H1 (cell line): ENCODE results near the gene IGLL5. TPM values are rescaled to one million over a fixed set of nuclear protein-coding genes. Genes with fewer than 3 reads are reported as not detected.

Experiments
- CTCF ChIA-PET: fragments of 300-600 bp; sonication (Branson Sonifier 250); formaldehyde crosslinking; loops from one replicate; lab custom pipeline; 2021; ENCODE audit not compliant: partially characterized antibody; lab: Charles Lee
- POLR2A ChIA-PET: fragments of 300-600 bp; sonication (Branson Sonifier 250); formaldehyde crosslinking; loops from one replicate; lab custom pipeline; 2021; ENCODE audit warnings: inconsistent platforms; ENCODE audit not compliant: partially characterized antibody; lab: Charles Lee
- DNase-seq, 2 experiments: peaks; one replicate each; pipeline versions ENCODE4 v3.0.0 to v3.0.0-alpha.2; 2010 to 2022; ENCODE audit warnings: low spot score in 2 of 2, low read depth in 1 of 2, mixed read lengths in 1 of 2
- FAIRE-seq: peaks from 2 replicates; lab custom pipeline; 2011; peaks lifted over from hg19 to GRCh38; lab: Jason Lieb, UNC
- H2AFZ ChIP-seq: 2 replicates; pipeline ENCODE4 v1.8.1; 2012; ENCODE audit warnings: low read length, inconsistent platforms
- H2AK5ac ChIP-seq: 2 replicates; pipeline ENCODE4 v1.6.1; 2013; ENCODE audit warnings: low read depth, low read length
- H2BK120ac ChIP-seq: replicated peaks from 2 replicates; pipeline ENCODE3; 2013; ENCODE audit warnings: low read depth, low read length, inconsistent platforms
- H2BK12ac ChIP-seq: 2 replicates; pipeline ENCODE4 v1.6.1; 2013; ENCODE audit warnings: low read depth, low read length
- H2BK15ac ChIP-seq: 2 replicates; pipeline ENCODE4 v1.6.1; 2013; ENCODE audit warnings: low read length
- H2BK20ac ChIP-seq: 2 replicates; pipeline ENCODE4 v1.6.1; 2013; ENCODE audit warnings: low read length
- H2BK5ac ChIP-seq: 2 replicates; pipeline ENCODE4 v1.6.1; 2013; ENCODE audit warnings: low read depth, low read length
- H3K14ac ChIP-seq: 2 replicates; pipeline ENCODE4 v1.6.1; 2013; ENCODE audit warnings: inconsistent platforms; ENCODE audit not compliant: insufficient read length
- H3K18ac ChIP-seq: 2 replicates; pipeline ENCODE4 v1.6.1; 2013; ENCODE audit warnings: low read length; ENCODE audit errors: extremely low read depth
- H3K23ac ChIP-seq: 2 replicates; pipeline ENCODE4 v1.6.1; 2013; ENCODE audit warnings: inconsistent platforms; ENCODE audit not compliant: insufficient read length
- H3K23me2 ChIP-seq: 2 replicates; pipeline ENCODE4 v1.6.1; 2013; ENCODE audit warnings: low read depth, low read length
- H3K27ac ChIP-seq: 2 replicates; pipeline ENCODE4 v1.6.1; 2011; ENCODE audit warnings: low read depth, low read length, inconsistent platforms
- H3K27me3 ChIP-seq, 4 experiments: replicated peaks in 1 of 4; 1 replicate in 1 of 4; 2 replicates in 3 of 4; pipeline versions ENCODE4 v1.6.1 to v1.8.1; 2011 to 2013; ENCODE audit warnings: low read length in 3 of 4, mild to moderate bottlenecking in 3 of 4, inconsistent platforms in 2 of 4, mixed read lengths in 2 of 4, moderate library complexity in 1 of 4; ENCODE audit not compliant: control insufficient read depth in 3 of 4, insufficient read depth in 3 of 4; ENCODE audit errors: extremely low read depth in 1 of 4
- H3K36me3 ChIP-seq, 4 experiments: 2 replicates each; pipeline versions ENCODE4 v1.6.1 to v1.8.1; 2011 to 2013; ENCODE audit warnings: mild to moderate bottlenecking in 4 of 4, low read length in 3 of 4, moderate library complexity in 2 of 4, control low read depth in 1 of 4, inconsistent platforms in 1 of 4; ENCODE audit not compliant: insufficient read depth in 4 of 4, control insufficient read depth in 2 of 4
- H3K4ac ChIP-seq: replicated peaks from 2 replicates; pipeline ENCODE3; 2013; ENCODE audit warnings: low read length, low read depth, mixed read lengths, inconsistent platforms; ENCODE audit not compliant: insufficient read length
- H3K4me1 ChIP-seq, 4 experiments: replicated peaks in 1 of 4; 1 replicate in 1 of 4; 2 replicates in 3 of 4; pipeline versions ENCODE4 v1.6.1 to v1.8.1; 2011 to 2013; ENCODE audit warnings: low read length in 3 of 4, inconsistent platforms in 2 of 4, mixed read lengths in 1 of 4; ENCODE audit not compliant: insufficient read depth in 4 of 4, control insufficient read depth in 3 of 4
- H3K4me2 ChIP-seq, 2 experiments: 2 replicates each; pipeline versions ENCODE4 v1.6.1 to v1.8.1; 2011 to 2013; ENCODE audit warnings: low read depth in 2 of 2, low read length in 2 of 2, control low read depth in 1 of 2, inconsistent platforms in 1 of 2, mild to moderate bottlenecking in 1 of 2; ENCODE audit not compliant: insufficient read depth in 1 of 2
- H3K4me3 ChIP-seq, 4 experiments: fragments of 200-600, 300-600 bp in 1 of 4; sonication (generic), shearing (Covaris generic), sonication (Bioruptor Twin) in 1 of 4; 2 replicates each; pipeline versions ENCODE4 v1.5.1 to v1.8.1; 2011 to 2016; ENCODE audit warnings: low read length in 4 of 4, low read depth in 3 of 4, control low read depth in 2 of 4, inconsistent platforms in 2 of 4, mild to moderate bottlenecking in 2 of 4, mixed read lengths in 1 of 4, moderate library complexity in 1 of 4; ENCODE audit not compliant: insufficient read depth in 2 of 4; ENCODE audit errors: extremely low read depth in 1 of 4
- H3K56ac ChIP-seq: replicated peaks from 2 replicates; pipeline ENCODE3; 2013; ENCODE audit warnings: low read depth, mild to moderate bottlenecking, mixed read lengths, low read length, inconsistent platforms; ENCODE audit not compliant: insufficient read length
- H3K79me1 ChIP-seq: 2 replicates; pipeline ENCODE4 v1.6.1; 2013; ENCODE audit warnings: low read depth, low read length, control low read depth
- H3K79me2 ChIP-seq, 2 experiments: 2 replicates each; pipeline versions ENCODE4 v1.6.1 to v1.8.1; 2012 to 2013; ENCODE audit warnings: low read length in 2 of 2, mild to moderate bottlenecking in 2 of 2, inconsistent platforms in 1 of 2; ENCODE audit not compliant: insufficient read depth in 2 of 2, control insufficient read depth in 1 of 2
- H3K9ac ChIP-seq, 4 experiments: replicated peaks in 1 of 4; 1 replicate in 1 of 4; 2 replicates in 3 of 4; pipeline versions ENCODE4 v1.6.1 to v1.8.1; 2011 to 2013; ENCODE audit warnings: low read depth in 3 of 4, low read length in 3 of 4, control low read depth in 2 of 4, mild to moderate bottlenecking in 2 of 4, moderate library complexity in 2 of 4, inconsistent platforms in 1 of 4; ENCODE audit errors: extremely low read depth in 1 of 4
- H3K9me3 ChIP-seq, 2 experiments: 2 replicates each; pipeline versions ENCODE4 v1.6.1 to v1.8.1; 2012 to 2013; ENCODE audit warnings: mild to moderate bottlenecking in 2 of 2, moderate library complexity in 2 of 2, control low read depth in 1 of 2, inconsistent platforms in 1 of 2, low read depth in 1 of 2, low read length in 1 of 2, mixed read lengths in 1 of 2; ENCODE audit not compliant: insufficient read depth in 2 of 2
- H4K20me1 ChIP-seq, 2 experiments: replicated peaks in 1 of 2; 2 replicates each; pipeline versions ENCODE3 to v1.8.1; 2011 to 2013; ENCODE audit warnings: inconsistent platforms in 2 of 2, low read length in 2 of 2, mild to moderate bottlenecking in 1 of 2; ENCODE audit not compliant: insufficient read depth in 2 of 2, control insufficient read depth in 1 of 2
- H4K5ac ChIP-seq: 2 replicates; pipeline ENCODE4 v1.6.1; 2013; ENCODE audit warnings: low read length, low read depth, mixed read lengths, inconsistent platforms; ENCODE audit not compliant: insufficient read length
- H4K8ac ChIP-seq: 2 replicates; pipeline ENCODE4 v1.8.0; 2013; ENCODE audit warnings: mild to moderate bottlenecking, moderate library complexity, low read length, inconsistent platforms; ENCODE audit not compliant: insufficient read depth; ENCODE audit errors: extremely low read depth
- H4K91ac ChIP-seq: replicated peaks from 2 replicates; pipeline ENCODE3; 2013; ENCODE audit warnings: low read length, mixed read lengths, inconsistent platforms; ENCODE audit not compliant: insufficient read length
- ATF2 ChIP-seq: IDR thresholded peaks from 2 replicates; pipeline ENCODE4 v1.6.1; 2012; ENCODE audit warnings: low read length, inconsistent platforms
- EP300 ChIP-seq, 2 experiments: IDR thresholded peaks; 1 replicate in 1 of 2; 2 replicates in 1 of 2; pipeline ENCODE4 v1.6.1; 2011 to 2012; ENCODE audit warnings: low read depth in 2 of 2, low read length in 2 of 2, mild to moderate bottlenecking in 2 of 2, borderline replicate concordance in 1 of 2, inconsistent platforms in 1 of 2, moderate library complexity in 1 of 2
- NANOG ChIP-seq: IDR thresholded peaks from 2 replicates; pipeline ENCODE4 v1.6.1; 2011; ENCODE audit warnings: low read length, low read depth, mild to moderate bottlenecking, inconsistent platforms; ENCODE audit not compliant: insufficient read depth, poor library complexity, severe bottlenecking
- PHF8 ChIP-seq: fragments of 200-600 bp; sonication (generic); conservative IDR thresholded peaks from 2 replicates; pipeline ENCODE4 v1.7.1; 2012; ENCODE audit warnings: low read depth, mild to moderate bottlenecking, inconsistent platforms, low read length, moderate library complexity
- POLR2A ChIP-seq, 2 experiments: IDR thresholded peaks; 1 replicate in 1 of 2; 2 replicates in 1 of 2; pipeline ENCODE4 v1.6.1; 2011; ENCODE audit warnings: low read depth in 2 of 2, low read length in 2 of 2, mild to moderate bottlenecking in 2 of 2; ENCODE audit errors: control extremely low read depth in 1 of 2
- RAD21 ChIP-seq, 2 experiments: IDR thresholded peaks in 1 of 2; conservative IDR thresholded peaks in 1 of 2; 2 replicates each; pipeline ENCODE4 v1.6.1; 2011; ENCODE audit warnings: low read depth in 2 of 2, low read length in 2 of 2, improper control_type of control experiment in 1 of 2, inconsistent platforms in 1 of 2, mild to moderate bottlenecking in 1 of 2, moderate library complexity in 1 of 2
- SIRT6 ChIP-seq: IDR thresholded peaks from one replicate; pipeline ENCODE4 v1.7.1; 2012; ENCODE audit warnings: low read length, inconsistent platforms
- TAF7 ChIP-seq: optimal IDR thresholded peaks from 2 replicates; pipeline ENCODE3; 2011; ENCODE audit warnings: low read depth, mild to moderate bottlenecking, inconsistent platforms, low read length, moderate library complexity, borderline replicate concordance
- USF2 ChIP-seq: IDR thresholded peaks from 2 replicates; pipeline ENCODE4 v1.6.1; 2011; ENCODE audit warnings: low read length, improper control_type of control experiment
- ZNF274 ChIP-seq: IDR thresholded peaks from 2 replicates; pipeline ENCODE4 v1.7.0; 2012; ENCODE audit warnings: low read length, borderline replicate concordance; ENCODE audit errors: extremely low read depth
- WGBS, 2 experiments: shearing (Covaris generic) in 1 of 2; methylation state at CpG; one replicate each; pipeline versions ENCODE4 v1.1.6 to v1.1.7; 2013 to 2015; ENCODE audit warnings: low lambda C conversion rate in 2 of 2, mixed read lengths in 2 of 2, inconsistent platforms in 1 of 2, low coverage in 1 of 2, missing lambda C conversion rate in 1 of 2; ENCODE audit not compliant: insufficient replicate concordance in 2 of 2, insufficient coverage in 1 of 2, insufficient read length in 1 of 2; ENCODE audit errors: extremely low coverage in 1 of 2, missing lambda C conversion rate in 1 of 2; 5-methylcytosine and 5-hydroxymethylcytosine counted together
- polyA plus RNA-seq, 7 experiments: library from polyadenylated mRNA; depleted of rRNA in 3 of 7; stranded (reverse) in 5 of 7; unstranded in 2 of 7; fragments of >200 nt in 5 of 7; fragments of 200-250 nt in 2 of 7; gene quantifications; 1 replicate in 5 of 7; 2 replicates in 1 of 7; 4 replicates in 1 of 7; pipeline versions ENCODE4 v1.2.1 to v1.2.3, GENCODE V29; 2011 to 2013; ENCODE audit warnings: missing spikeins in 2 of 7, mixed read lengths in 2 of 7
- total RNA-seq: library from RNA; stranded (reverse); fragmentation: NEBNext Ultra II Directional; extraction: Animal tissue kit (Norgen Biotek cat#: 25700); gene quantifications from 2 replicates; pipeline ENCODE4 v1.2.1, GENCODE V29; 2021

Gene IGLL5
- total and polyA plus RNA-seq, 2 of the 8 experiments (the other 6 are each of a cell fraction or from before 2014, with no cell fraction given), result not detected

DNA sequence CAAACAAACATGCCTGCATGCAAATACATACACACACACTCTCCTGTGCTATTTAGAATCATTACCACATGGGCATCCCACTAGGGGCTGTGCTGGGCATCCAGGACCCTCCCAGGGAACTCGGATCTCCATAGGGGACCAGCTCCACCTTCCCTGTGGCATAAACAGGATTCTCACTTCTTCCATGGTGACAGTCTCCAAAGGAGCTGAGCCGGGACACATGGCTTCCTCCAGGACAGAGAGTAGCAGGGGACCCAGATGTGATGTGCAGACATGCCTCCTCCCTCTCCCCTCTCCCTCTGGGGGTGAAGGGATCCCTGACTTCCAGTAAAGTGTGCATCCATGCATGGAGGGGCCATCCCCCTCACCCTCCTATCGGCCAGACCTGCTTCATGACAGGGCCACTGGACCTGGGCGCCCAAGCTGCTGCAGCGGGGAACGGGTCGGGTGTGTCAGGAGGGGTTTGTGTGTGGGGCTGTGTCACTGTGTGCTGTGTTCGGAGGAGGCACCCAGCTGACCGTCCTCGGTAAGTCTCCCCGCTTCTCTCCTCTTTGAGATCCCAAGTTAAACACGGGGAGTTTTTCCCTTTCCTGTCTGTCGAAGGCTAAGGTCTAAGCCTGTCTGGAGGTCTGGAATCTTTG lies 33.4 kb downstream of the IGLL5 start:
- CTCF ChIA-PET, result no interaction called here
- Histone ChIP-seq H3K4me1 (no peaks in the 10 kb centered on the region; a peak in 1 of 7 replicates), H3K18ac (no peak overlapping the region), H3K9ac (no peak overlapping the region), H3K27ac (no peak overlapping the region), H3K4me3 (no peak overlapping the region), H2BK12ac (no peak overlapping the region), H3K79me2 (no peaks in the 10 kb centered on the region), H3K23me2 (no peaks in the 10 kb centered on the region), H4K20me1 (no peaks in the 10 kb centered on the region), H3K4ac (no peak overlapping the region), H2AK5ac (no peak overlapping the region), H3K27me3 (peaks cover 5 to 14% (median 11%) of the 10 kb centered on the region in 4 experiments), H3K4me2 (no peak overlapping the region), H4K8ac (no peak overlapping the region), H3K9me3 (peaks cover 31 to 86% of the 10 kb centered on the region in 2 experiments), H3K23ac (no peak overlapping the region), H4K5ac (no peak overlapping the region), H3K56ac (no peak overlapping the region), H3K36me3 (no peaks in the 10 kb centered on the region), H3K14ac (no peak overlapping the region), H2BK5ac (no peak overlapping the region), H2AFZ (no peak overlapping the region), H3K79me1 (no peaks in the 10 kb centered on the region), H2BK120ac (no peak overlapping the region), H2BK20ac (no peak overlapping the region), H2BK15ac (no peak overlapping the region), H4K91ac (no peak overlapping the region)
- no peak for DNase-seq
- 73% methylated on average over 12 of the region's 13 CpGs; no CpG with 5 or more reads in 1 of the 2 experiments for WGBS, 2 experiments
- POLR2A ChIA-PET, result no interaction called here
- no peak for FAIRE-seq
- no peak for TF ChIP-seq EP300 (IDR thresholded peaks at IDR 0.05; ENCODE audit: borderline replicate concordance in 1 of 2, low read depth in 2 of 2, low read length in 2 of 2)
- TF ChIP-seq POLR2A (IDR thresholded peaks at IDR 0.05; ENCODE audit: control extremely low read depth in 1 of 2, low read depth in 2 of 2, low read length in 2 of 2), result no peak
- no peak for TF ChIP-seq TAF7
- no peak for TF ChIP-seq ATF2
- no peak for TF ChIP-seq ZNF274
- TF ChIP-seq SIRT6, result no peak
- no peak for TF ChIP-seq RAD21 (IDR thresholded peaks at IDR 0.05 in 1 of 2, conservative IDR thresholded peaks at IDR 0.05 in 1 of 2; ENCODE audit: low read depth in 2 of 2, low read length in 2 of 2)
- no peak for TF ChIP-seq PHF8
- no peak for TF ChIP-seq NANOG
- TF ChIP-seq USF2, result no peak
